HG03095 (cell line): ENCODE measurements around the gene CFAP221.
"Not testable (repeated sequence)": the region's sequence is repeated elsewhere in the genome, so short reads cannot be mapped to it uniquely, and the experiment has no call there.

Source experiments
- ATAC-seq: cut with Tn5 transposase; IDR thresholded peaks from one replicate; pipeline ENCODE4 v1.9.1; 2021; ENCODE audit warnings: moderate library complexity; ENCODE audit not compliant: unreplicated experiment

CFAP221 gene

DNA sequence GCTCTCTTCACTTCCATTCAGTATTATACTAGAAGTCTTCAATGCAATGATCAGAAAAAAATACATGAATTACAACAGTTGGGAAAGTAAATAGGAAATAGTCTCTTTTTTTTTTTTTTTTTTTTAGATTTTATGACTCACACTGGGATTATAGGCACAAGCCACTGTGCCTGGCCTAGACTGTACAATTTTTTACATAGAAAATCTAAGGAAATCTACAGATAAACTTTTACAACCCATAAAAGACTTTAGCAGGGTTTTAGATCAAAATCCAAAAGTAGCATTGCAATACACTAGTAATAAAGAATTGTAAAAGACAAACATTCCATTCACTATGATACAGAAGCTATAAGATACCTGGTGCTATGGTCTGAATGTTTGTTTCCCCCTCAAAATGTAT, 39.0 kb downstream of the CFAP221 start:
- no peak for ATAC-seq

- no peak for ATAC-seq
Measured at GRCh38 chr2:119584469-119584868, 40.2 kb downstream of the CFAP221 start.

DNA sequence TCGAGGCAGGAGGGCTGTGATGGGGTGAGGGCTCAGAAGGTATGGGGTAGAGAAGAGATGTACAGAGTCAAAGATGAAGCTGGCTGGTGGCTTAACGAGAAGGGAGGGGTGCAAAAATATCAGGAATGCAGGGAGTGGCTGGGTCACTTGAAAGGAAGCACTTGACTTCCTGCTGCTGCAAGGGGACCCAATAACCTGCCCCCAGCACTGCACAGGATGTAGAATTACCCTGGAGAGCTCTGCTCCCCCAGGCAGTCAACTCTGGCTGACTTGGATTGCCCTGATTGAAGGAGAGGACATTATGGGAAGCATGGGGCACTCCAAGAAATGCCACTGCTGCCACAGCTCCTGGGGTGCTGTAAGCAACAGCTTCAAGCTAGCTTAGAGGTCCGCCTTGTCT, 41.8 kb downstream of the CFAP221 start:
- ATAC-seq: no peak

GRCh38 chr2:119590873-119591272, 46.6 kb downstream of the CFAP221 start:
- ATAC-seq: no peak

DNA sequence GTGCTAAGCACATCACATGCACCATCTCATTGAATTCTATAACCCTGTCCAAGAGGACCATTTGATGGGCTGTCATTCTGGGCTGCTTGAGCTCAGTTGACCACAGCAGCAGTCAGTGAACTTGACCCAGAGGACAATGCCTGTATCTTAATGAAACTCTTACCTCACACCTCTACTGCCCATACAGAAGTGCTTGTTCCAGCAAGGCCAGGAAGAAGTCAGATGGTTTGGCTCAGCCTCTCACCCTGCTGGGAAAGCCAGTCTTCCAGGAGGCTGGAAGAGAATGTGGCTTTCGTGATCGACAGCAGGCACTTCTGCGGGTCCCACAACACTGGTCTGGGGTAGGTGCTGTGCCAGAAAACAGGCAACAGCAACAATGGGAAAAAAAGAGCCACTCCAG, 47.3 kb downstream of the CFAP221 start:
- ATAC-seq: no peak

GRCh38 chr2:119592436-119592835, 48.2 kb downstream of the CFAP221 start:
- no peak for ATAC-seq

DNA sequence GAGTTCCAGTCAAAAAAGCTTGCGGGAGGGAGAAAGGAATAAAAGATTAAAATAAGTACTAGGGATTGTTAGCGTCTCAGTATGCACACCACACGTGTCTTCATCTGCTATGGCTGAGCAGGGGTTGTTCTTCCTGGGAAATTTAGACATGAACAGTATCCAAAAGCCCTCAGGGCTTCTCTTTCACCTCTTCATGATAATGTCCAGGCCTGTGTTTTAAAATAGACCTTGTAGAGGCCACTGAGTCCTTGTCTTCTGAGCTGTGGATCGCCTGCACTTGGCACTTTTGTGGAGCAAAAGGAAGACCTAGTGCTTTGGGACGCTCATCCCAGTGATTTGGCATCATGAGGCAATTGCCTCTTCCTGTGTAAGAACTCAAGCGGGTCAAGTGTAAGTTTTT, 52.4 kb downstream of the CFAP221 start:
- ATAC-seq: no peak

DNA sequence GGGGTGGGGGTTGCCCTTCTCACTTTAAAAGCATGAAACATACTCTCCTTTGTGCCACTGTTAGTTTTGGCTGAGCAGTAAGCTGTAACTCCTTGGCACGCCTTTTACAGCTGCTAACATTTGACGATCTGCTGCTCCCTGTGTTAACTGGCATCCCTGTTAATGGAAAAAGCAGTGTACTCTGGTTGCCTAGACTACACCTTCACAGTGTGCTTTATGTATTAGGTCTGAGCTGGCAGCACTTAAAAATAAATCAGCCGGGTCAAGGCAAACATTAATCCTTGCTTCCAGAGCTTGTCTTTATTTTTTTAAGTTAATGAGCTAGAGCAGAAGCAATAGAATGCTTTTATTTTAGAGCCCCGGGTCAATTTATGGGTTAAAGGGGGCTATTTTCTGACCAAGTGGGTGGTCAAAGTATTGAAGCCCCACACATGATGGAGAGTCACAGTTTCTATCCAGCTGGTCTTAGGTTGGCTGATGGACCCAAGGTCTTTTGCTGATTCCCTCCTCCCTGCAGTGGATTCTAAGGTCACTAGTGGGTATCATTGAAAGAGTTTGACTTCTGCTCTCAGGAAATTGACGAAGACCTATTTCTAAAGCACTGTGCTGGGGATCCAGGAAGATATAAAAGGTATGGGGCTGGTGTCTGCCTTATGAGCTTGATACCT, 54.5 kb downstream of the CFAP221 start:
- no peak for ATAC-seq

DNA sequence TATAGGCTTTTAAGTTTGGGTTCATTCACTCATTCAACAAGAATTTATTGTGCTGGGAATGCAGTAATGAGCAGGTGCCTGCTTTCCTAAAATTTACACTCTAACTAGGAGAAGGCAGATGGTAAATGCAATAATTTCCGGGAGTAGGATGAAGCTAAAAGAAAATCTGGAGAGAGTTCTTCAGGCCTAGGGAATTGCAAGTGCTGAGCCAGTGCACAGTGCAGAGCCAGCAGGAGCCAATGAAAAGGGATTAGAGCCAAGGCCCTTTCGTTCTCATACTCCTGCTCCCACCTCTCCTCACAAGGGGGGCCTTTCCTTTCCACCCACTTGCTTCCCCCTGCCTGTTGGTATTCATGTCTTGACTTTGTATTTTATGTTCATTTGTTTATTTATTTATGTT, 55.1 kb downstream of the CFAP221 start:
- ATAC-seq: no peak

DNA sequence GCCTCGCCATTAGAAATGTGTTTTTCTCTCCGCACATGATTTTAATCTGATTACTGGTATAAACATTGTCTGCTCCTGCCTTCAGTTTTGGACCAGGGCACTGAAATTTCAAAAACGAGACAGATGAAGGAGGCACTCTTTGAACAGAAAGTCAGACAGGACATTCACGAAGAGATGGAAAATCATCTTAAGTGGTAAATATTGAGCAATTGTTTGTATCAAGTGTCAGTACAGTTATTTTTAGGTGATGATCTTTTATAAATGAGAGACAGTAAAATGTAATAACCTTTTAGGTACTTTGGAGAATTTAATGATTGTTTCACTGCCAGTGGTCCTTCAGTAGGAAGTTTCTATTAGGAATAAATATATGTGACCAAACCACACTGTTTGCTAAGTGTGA, 60.8 kb downstream of the CFAP221 start:
- ATAC-seq: no peak

DNA sequence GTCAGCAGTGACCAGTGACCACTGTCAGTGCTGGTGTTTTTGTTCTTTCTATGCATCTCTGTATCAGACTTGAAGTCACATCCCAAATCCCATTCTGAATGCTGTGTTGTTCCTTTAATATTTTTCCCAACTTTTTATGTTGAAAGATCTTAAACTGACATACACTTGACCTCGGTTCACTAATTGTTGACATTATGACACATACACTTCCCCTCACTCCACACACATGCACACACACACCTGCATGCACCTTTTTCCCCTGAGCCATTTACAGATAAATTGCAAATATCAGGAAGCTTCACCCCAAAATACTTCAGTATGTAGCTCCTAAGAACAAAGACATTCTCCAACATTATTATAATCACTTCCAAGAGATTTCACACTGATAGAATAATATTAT, 62.4 kb downstream of the CFAP221 start:
- ATAC-seq: no peak

DNA sequence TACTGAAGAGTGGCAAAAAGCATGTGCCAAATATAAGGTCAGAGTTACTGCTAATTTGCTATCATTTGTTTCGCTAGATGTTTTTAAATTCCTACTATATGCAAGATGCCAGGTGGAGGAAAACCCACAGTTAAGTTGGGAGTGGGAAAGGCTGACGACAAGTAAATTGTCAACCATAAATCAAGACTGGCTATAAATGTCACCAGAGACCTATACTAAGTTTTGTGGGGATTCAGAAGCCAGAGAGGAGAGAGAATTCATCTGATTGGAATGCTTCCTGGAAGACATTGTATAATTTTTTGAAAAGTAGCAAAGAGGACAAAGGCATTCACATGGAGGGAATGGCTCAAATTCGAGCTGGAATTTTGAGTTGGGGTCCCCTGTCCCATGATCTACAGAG, 64.3 kb downstream of the CFAP221 start:
- no peak for ATAC-seq

DNA sequence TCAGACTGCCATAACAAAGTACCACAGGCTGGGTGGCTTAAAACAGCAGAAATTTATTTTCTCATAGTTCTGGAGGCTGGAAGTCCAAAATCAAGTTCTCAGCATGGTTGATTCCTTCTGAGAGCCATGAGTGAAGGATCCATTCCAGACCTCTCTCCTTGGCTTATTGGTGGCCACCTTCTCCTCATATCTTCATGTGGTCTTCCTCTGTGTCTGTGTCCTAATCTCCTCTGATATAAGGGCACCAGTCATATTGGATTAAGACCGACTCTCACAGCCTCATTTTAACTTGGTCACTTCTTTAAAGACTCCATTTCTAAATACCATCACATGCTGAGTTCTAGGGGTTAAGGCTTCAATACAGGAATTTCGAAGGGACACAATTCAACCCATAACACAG, 65.1 kb downstream of the CFAP221 start:
- no peak for ATAC-seq

- ATAC-seq: not testable (repeated sequence)
Measured at GRCh38 chr2:119614140-119614539, 69.9 kb downstream of the CFAP221 start.

DNA sequence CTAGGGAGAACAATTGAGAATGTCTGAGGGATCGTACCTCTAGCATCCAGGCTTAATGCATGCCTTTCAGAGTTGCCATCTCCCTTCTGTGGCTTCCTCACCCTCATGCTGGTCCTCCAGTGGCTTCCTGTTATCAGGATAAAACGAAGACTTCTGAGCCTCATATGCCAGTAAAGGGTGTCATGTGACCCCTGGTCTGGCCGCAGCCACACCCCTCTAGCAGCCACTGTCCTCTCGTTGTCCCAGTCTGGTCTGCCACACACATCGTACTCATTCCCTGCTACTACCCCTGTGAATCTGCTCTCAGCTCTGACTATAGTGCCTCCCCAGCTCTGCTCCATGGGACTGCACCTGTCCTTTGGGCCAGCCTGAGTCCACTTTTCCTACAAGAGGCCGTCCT, 72.2 kb downstream of the CFAP221 start:
- no peak for ATAC-seq

- no peak for ATAC-seq
Measured at GRCh38 chr2:119617455-119617854, 73.2 kb downstream of the CFAP221 start.

DNA sequence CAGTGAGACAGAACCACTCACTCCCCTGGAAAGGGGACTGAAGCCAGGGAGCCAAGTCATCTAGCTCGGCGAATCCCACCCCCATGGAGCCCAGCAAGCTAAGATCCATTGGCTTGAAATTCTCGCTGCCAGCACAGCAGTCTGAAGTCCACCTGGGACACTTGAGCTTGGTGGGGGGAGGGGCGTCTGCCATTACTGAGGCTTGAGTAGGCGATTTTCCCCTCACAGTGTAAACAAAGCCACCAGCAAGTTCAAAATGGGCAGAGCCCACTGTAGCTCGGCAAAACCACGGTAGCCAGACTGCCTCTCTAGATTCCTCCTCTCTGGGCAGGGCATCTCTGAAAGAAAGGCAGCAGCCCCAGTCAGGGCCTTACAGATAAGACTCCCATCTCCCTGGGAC, 74.5 kb downstream of the CFAP221 start:
- ATAC-seq: not testable (repeated sequence)

DNA sequence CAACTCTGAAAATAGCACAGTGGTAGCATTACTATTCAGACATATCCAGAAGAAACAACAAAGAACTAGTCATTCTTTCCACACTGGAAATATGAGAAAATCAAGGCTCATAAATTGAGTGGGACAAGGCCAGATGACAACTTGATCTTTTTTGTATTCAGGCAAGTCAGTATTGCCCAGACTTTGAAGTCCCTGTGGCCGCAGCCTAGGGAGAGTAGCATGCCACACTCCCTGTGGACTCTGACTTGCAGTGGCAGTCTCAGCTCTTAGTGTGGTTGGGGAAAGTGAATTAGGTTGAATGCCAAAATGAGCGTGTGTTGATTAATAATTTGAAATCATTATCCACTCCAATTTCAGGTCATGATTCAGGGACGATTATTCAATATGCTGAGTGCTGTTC, 81.0 kb downstream of the CFAP221 start:
- no peak for ATAC-seq

DNA sequence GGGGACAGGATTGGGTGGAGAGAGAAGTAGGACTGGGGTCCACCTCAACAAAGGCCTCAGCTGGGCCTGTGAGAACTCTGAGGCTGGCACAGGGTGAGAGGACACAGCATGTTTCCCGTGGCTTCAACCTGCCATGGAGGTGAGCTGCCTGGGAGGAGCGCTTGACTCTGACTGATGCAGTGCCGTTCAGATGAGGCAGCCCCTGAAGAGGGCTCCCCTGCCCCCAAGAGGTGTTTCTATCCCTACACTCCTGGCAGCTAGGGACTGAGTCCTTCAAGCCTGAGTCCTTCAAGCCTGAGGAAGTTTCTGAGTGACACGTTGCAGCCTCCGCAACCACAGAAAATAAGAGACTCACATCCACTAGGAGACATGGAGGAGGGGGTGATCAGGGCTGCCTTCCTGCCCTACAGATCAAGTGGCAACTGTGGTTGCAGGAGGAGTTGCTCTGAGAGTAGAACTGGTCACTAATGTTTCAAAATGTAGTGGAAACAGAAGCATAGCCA, 85.1 kb downstream of the CFAP221 start:
- ATAC-seq: no peak

DNA sequence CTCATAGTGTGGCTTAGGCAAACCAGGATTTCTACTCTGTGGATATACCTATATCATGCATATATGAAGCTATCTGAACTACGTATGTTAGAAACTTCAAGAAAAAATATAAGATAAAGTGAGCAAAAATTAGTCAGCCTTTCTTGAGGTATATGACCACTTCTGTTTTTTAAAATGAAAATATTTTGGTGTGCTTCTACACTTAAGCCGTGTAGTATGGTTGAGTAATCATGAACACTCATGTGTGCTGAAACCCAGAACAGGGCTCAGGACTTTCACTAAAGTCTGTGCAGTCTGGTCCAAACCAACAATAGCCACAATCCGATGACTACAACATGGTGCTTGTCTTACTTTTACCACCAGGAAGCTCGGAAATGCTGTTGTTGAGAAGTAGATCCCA, 85.9 kb downstream of the CFAP221 start:
- ATAC-seq: no peak

DNA sequence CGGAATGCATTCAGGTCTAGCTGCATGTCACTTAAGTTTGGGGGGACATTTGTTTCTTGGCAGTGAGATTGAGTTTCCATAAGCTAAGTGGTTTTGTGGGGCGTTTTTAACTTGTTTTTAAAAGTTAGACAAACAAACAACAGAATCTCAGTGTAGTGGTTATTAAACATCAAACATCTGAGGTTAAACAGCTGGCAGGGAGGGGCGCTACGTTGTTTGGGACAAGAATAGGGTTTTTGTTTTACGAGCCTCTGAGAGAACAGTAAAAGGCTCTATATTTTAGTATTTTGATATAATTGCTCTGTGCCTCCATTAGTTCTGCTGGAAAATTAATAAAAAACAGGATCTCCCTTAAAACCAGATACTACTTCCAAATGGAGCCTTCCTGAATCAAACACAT, 93.1 kb downstream of the CFAP221 start:
- ATAC-seq: no peak

- ATAC-seq: no peak
Measured at GRCh38 chr2:119638246-119638645, 94.0 kb downstream of the CFAP221 start.
